ENCODE measurements around the gene NR3C2.
"Not testable (repeated sequence)": the region's sequence is repeated elsewhere in the genome, so short reads cannot be mapped to it uniquely, and the experiment has no call there.

Gene NR3C2

DNA sequence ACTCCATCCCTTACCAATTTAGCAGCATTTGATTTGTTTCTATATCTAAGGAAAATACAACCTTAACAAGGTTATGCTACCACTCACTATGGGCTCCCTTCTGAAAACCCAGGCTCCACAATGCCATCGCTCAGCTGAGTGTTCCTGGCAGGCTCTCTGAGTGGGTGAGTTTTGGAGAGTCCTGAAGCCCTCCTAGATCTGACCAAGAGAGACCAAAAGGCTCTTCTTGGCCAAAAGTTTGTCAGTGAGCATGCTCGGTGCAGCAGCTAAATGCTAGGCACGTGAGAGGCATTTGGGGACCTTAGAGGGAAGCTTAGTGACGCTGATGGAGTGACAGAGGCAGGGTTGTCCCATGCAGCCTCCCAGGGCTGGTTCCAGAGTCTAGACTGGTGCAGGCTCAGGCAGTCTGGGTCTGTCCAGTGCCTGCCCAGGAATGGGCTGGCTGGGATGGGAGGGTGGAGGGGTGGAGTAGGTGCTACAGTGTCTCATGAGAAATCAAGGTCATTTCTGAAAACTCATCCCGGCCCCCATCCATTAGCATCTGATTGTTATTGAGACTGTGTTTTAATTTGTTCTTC is 346.8 kb downstream of the NR3C2 start:
- DNase-seq, result no peak

DNA sequence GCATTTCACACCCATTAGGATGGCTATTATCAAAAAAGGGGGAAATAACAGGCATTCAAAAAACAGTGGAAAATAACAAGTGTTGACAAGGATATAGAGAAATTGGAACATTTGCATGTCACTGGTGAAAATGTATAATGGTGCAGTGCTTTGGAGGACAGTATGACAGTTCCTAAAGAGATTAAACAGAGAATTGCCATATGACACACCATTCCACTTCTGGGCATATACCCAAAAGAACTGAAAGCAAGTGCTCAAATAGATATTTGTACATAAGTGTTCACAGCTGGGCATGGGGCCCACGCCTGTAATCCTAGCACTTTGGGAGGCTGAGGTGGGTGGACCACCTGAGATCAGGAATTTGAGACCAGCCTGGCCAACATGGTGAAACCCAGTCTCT is 348.1 kb downstream of the NR3C2 start:
- no peak for DNase-seq

DNA sequence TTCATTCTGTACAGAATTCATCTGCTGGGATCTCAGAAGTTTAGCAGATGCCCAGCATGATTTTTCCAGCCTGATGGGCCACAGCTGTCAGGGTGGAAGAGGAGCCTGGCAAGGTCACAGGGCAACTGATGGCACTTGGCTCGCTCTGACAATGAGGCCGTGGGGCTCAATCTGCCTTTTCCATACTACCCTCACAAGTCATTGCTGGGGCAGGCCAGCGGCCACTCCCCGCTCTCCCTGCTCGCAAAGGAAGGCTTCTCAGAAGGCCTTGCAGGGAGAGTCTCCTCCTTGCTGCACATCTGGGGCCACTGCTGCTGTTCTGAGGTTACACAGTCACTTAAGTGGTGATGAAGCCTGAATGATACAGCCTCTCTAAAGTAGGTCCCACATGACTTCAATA is 349.1 kb downstream of the NR3C2 start:
- no peak for DNase-seq

DNA sequence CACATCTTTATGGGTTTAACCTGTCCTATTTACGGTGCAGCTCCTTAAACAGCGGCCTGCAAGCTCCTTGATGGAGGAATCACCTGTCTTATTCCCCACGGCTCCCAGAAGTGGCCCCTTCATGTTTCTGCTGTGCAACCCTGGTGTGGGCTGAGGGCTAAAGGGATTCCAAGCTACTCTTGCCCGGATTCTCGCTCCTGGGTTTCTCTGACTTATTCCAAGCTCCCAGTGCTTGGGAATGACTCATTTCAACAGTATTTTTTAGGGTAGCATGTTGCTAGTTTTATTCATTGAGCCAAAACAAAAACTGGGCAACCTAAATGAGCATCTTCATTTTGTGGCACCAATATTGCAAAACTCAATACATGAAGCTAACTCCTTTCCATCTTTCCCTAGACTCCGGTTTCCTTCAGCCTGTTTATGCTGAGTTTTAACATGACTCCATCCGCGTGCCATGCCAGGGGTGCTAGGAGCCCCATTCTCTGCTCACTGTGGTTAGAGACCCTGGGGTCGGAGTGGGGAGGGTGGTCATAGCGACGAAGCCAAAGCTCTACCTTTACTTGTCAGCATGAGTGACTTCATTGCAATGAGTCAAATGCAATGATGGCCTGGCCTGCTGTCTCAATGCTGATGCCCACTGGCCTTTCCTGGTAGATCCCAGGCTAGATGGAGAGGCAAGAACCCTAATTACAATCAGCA is 349.7 kb downstream of the NR3C2 start:
- no peak for DNase-seq

DNA sequence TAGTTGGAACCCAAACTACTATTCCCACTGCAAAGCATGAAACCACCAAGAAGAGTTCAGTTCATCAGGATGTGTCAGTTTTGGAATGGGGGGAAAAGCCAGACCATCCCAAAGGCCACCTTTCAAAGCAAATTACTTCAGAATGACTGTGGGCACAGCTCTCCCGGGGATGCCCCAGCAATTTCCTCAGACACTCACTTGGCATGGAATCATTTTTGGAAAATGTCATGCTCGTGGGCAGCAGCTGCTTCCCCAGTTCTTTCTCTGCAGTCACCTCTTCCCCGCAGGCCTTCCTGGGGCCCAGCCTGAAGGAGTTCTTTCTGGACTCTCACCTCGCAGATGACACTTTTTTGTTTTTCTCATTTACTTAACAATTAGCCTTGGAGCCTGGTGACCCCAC is 350.3 kb downstream of the NR3C2 start:
- no peak for DNase-seq

DNA sequence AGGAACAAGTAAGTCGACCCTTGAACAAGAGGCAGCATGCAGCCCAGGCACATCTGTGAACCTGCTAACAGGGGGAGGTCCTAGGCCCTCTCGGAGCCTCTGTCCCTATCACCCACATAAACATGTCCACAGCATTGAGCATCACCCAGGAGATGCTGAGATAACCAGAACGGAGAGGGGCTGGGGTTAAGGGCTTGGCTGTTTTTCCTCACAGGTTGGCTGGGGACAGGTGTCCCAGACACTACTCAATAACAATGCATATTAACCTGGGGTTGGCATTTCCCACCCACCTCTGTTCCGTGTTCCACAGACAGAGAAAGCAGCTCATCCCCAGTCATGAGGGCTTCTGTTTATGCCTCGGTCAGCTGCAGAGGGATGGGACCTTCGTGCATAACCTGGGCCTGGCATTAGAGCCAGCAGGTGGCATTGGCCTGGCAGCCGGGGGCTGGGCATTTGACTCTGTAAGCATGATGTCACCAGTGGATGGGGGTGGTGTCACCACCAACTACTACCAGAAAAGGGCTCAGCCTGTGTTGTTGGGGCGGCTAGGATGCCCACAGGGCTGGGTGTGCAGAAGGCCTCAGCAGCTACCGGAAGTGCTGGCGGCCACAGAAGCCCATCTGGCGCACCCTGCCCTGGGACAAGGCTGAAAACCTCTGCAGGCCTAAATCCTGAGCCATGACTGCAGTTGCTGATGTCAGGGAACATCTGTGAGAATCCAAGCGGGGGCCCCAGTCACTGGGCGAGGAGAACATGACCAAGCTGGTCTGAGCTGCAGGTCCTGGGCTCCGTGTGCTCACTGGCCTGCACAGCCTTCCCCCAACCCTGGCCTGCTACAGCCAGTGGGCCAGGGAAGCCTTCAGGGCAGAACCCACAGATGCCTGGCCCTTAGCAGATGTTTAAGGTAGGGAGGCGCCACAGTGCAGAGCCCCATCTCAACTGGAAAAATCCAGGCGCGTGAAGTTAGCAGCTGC is 351.4 kb downstream of the NR3C2 start:
- no peak for DNase-seq

DNA sequence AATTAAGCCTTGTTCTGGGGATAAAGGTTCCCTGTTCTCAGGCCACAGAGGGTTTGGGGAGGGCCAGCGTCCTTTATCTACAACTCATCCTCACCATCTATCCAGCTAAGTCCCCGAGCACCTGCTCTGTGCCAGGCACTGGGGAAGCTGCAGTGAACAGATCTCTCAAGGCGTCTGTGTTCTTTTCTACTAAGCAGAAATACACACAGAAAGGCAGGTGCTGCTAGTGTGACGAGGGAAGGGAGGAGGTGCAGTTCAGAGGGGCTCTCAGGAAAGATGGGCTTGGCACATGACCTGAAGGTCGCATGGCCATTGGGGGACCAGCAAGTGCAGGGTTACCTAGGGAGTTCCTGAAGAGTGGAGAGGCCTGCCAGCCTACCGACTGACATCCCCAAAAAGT is 352.2 kb downstream of the NR3C2 start:
- DNase-seq, result no peak

DNA sequence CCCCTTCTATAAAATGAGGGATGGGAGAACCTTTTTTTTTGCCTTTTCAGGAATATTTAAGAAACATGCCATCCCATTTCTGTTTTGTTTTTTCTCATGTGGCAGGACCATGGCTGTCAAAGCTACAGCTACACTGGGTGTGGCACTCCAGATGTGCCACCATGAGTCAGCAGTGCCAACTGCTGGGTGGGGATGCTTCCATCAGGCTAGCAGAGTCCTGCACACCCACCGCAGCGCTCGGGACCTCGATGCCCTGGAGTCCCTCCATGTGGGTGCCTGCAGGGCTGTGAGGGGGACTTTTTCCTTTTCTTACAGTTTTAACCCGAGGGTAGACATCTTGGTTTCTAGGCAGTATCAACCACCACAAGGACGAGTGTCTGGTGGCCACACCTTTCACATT is 352.6 kb downstream of the NR3C2 start:
- no peak for DNase-seq

DNA sequence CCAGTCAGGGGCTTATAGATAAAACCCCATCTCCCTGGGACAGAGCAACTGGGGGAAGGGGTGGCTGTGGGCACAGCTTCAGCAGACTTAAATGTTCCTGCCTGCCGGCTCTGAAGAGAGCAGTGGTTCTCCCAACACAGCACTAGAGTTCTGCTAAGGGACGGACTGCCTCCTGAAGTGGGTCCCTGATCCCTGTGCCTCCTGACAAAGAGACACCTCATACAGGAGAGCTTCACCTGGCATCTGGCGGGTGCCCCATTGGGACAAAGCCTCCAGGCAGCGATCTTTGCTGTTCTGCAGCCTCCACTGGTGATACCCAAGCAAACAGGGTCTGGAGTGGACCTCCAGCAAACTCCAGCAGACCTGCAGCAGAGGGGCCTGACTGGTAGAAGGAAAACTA is 359.1 kb downstream of the NR3C2 start:
- not testable (repeated sequence) for DNase-seq

DNA sequence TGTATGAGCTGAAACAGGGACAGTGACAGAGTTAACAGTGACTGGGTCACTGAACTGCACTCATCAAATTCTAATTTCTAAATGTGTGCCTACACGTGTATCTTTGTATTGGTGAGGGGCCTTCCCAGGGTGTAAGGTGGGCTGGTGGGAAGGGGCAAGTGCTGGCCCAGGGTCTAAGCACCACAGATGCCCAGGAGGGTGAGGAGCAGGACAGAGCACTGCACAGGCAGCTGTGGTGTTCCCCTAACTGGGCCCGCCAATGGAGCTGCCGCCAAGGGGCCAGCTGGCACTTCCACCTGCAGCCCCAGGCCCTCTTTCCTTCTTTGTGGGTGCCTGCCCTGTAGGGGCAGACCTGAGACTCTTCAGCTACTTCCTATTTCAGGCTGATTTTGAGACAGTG is 360.5 kb downstream of the NR3C2 start:
- DNase-seq, result no peak

DNA sequence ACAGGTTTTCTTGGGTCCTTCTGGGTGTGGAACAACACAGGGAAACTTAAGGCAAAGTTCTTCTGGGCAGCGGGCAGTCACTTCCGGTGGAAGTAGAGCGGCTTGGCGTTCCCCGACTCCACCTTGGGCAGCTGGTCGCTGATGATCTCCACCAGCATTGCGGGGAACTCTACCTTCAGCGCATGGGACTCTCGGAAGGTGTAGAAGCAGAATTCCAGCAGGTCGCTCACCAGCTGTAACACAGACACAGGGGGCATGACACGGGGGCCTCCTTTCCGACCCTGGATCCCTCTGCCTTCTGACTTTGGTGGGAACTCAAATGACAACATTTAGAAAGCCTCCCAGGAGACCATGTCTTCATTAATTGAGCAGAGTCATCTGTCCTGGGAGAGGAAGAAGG is 360.9 kb downstream of the NR3C2 start:
- no peak for DNase-seq

DNA sequence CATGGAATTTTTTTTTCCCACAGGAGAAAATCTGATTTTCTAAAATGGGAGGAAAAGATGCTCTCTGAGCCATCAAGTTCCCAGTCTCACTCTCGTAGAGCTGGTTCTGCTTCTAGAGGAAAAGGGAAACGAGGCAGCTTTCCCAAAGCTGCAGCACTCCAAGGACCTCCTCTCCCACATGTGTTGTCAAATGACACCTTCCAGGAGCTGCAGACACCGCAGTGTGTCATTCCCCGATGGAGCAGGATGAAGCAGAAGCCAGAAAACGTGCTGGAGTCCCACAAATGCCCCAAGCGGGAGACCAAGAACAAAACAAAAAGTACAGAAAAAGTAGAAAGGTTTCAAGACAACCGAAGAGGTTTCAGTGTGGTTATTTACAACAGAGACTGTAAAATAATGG is 362.3 kb downstream of the NR3C2 start:
- no peak for DNase-seq

DNA sequence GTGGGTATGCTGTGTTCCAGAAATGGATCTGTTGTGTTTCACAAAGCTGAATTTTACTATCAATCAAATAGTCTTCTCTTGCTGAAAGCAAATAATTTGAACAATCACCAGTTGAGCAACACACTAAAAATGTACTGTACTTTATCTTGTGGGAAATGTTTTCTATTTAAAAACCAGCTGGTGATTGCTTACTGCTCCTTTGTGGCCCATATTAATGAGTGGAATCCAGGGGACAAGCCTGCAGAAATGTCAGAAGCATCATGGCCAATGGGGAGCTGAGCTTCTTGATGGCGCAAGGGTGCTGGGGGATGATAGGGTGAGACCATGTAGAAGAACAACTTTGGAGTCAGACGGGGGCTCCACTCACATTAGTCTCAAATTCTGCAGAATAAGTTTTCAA is 364.2 kb downstream of the NR3C2 start:
- no peak for DNase-seq

DNA sequence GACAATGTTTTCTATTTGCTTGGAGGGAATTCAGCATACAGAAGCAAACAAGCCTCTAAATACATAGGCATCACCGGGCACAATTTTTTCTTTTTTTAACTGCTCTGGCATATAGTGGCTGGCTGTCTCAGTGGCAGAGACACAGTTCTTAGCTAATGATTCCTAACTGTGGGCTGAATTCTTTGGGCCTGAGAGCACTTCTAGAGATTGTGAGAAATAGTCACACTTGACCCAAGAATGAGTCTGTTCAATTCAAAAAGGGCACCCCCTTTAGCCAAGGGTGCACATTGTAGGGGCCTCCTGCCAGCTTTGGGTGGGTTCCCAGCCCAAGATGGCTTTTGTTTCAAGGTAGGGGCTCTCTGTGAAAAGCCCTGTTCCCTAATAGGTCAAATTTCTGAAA is 364.6 kb downstream of the NR3C2 start:
- no peak for DNase-seq

DNA sequence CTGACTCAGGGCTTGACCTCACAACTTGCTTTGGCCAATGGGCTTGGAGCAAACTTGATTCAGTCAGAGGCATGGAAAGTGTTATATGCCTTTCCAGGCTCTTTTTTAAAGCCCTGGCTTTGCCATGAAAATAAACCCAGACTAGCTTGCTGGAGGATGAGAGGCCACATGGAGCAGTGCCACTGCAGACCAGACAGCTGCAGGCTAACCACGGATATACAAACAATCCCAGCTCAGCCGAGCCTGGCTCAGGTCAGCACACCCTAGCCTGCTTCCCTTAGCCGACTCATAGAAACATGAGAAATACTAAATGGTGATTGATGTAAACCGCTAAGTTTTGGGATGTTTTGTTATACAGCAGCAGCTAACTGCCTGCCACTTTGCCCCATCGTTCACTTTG is 365.2 kb downstream of the NR3C2 start:
- no peak for DNase-seq

DNA sequence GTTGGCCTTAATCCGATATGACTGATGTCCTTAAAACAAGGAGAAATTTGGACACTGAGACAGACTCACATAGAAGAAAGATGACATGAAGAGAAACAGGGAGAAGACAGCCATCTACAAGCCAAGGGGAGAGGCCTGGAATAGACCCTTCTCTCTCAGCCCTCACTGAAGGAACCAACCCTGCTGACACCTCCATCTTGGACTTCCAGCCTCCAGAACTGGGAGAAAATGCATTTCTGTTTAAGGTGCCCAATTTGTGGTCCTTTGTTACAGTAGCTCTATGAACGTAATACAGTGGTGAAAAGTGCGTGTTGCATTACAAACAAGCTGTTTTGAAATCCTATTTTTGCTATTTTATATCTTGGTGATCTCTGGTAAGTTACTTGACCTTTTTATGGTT is 366.8 kb downstream of the NR3C2 start:
- no peak for DNase-seq

DNA sequence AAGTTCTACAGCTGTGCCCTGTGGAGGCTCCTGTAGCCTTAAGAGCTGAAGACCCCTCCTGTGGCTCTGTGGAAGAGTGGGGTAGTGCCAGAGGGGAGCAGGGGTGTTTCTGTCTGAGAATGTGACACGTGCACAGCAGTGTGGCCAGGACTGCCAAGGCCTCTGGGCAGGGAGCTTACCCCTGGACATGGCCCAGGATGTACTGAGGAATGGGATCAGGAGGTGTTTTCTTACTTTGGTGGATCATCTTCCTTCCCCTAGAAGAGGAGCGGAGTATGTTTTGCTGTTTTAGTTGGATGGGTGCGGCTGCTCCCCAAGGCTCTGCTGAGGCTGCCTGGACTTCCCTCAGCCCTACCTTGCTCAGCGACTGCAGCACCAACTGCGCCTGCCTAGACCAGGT is 367.8 kb downstream of the NR3C2 start:
- DNase-seq, result no peak

DNA sequence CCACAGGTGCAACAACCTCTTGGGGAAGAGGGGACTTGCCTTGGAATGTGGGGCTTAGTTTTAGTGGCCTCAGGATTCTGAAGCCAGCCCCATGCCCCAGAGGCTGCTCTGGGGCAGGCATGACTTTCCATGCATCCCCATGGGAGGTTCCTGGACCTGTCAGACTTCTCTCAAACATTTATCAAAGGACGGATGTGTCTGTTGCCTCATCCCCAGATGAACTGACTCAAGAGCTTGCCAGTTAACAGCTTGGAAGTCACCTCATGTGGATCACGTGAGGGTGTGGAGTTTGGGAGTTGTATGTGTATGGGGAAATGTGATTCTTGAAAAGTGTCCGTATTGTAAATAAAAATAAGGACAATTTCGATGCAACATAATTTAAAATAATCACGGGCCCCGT is 368.9 kb downstream of the NR3C2 start:
- DNase-seq, result no peak

DNA sequence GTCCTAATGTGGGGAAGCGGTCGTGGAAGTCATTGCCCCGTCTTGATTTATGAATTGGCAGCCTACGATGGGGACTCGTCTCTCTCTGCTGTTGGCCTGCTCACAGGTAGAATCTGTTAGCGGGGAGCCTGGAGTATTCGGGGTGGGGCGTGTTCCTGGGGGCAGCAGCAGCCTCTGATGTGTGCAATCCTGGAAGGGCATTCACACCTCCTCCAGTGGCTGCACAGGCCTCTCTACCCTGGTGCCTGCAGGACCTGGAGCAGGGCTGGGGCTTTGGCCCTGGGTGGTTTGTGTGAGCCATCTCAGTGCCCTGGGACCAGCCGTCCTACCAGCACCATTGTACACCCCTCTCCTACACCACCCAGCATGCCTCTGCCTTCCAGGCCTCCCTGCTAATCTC is 369.4 kb downstream of the NR3C2 start:
- no peak for DNase-seq

DNA sequence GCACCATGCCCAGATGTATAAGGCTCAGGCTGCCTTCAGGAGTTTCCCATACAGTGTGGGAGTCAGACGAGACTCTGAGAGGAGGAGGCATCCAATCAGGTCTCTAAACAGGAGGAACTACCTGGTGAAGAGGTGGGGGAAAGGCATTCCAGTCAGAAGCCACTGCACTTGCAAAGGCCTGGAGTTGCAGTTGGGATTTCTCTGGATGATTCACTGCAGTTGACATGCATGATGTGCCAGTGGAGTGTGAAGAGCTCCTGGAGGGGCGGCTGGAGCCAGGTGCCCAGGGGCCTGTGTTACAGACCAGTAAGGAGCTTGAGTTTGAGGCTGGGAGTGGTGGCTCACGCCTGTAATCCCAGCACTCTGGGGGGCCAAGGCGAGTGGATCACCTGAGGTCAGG is 371.2 kb downstream of the NR3C2 start:
- no peak for DNase-seq

DNA sequence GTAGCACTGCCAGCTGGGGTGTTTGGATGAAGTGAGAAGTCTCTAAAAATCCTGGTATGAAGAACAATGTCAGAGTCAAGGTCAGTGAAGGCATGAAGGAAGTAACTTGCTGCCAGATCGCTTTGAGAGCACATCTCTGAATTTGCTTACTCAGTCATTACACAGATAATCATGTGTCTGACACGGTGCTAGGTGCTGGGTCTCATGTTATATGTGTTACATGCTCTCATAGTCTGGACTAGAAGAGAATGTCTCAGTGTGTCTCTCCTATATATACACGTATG is 372.4 kb downstream of the NR3C2 start:
- no peak for DNase-seq

DNA sequence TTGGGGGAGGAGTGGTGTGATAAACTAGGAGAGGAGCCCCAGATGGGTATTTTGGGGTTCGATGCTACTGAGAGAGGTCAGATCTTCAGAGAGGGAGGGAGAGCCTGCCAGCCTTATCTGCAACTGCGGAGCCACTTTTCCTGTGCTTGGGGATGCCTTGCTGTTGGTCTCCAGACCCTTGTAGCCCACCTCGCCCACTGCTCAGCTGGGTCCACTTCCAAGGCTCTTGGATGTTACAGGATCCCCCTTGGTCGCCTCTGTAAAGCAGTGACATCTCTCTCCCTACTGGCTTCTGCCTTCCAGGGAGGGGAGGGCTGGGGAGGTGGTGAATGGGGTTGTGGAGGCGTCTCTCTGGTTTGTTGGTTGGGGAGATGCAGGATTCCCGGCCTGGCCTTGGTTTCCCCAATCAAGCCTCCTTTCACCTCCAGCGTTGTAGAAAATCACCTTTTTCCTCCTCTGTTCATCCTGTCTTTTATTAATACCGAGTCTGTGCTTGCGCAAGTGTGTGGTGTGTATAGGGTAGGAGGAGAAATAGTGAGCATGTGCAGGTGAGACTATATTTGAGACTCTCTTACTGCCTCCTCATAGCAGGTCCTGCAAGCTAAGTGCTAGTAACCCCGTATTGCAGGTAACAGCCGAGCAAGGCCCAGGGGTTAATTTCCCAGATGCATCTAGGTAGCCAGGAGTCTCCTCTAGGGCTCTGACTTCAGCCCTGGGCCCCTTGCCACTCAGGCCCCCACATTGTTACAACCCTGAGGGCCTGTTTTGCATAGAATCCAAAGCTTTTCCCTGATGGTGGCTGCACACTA is 372.9 kb downstream of the NR3C2 start:
- no peak for DNase-seq
